Measurements from ENCODE around the gene SRSF9. TPM values are rescaled to one million over a fixed set of nuclear protein-coding genes. Genes with fewer than 3 reads are reported as not detected.

Gene SRSF9
- total and polyA plus RNA-seq, 2 donors (not counting 1 experiment from before 2014, with no cell fraction given) = 96.3 to 157 TPM

DNA sequence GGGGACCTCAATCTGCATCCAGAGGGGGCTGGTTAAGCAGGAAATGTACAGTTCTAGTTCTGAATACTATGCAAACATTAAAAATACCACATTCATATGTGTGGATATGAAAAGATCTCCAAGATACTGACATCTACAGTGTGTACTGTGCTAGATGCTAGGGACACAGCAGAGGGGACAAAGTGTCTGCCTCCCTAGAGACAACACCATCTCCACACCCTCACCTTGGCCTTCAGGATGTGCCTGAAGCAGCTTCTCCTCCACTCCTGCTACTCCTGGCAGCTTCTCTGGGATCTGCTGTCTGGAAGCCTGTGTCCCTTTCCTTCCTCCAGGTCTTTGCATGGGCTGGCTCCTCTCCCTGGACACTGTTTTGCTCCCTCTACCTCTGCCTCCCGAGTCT lies 10.7 kb upstream of the SRSF9 start:
- ChIA-PET CTCF (interaction anchor here (1.2 kb wide), 1 partner anchor 11 kb away, joined by 3 read pairs; no protein-coding TSS in a partner anchor), POLR2A (no interaction called here)
- ATAC-seq (ENCODE audit: low read depth) (no peak), DNase-seq (no peak)
- Histone ChIP-seq H3K4me3 (ENCODE audit: control extremely low read depth in 1 of 5, extremely low read depth in 1 of 5, insufficient read depth in 1 of 5, low read depth in 2 of 5, low read length in 4 of 5) (no peak overlapping the region), H3K9ac (ENCODE audit: low read length) (no peak overlapping the region), H3K27ac (ENCODE audit: low read length in 2 of 2) (no peak overlapping the region), H4K20me1 (ENCODE audit: control insufficient read depth, insufficient read depth, low read length, poor library complexity, severe bottlenecking) (no peaks in the 10 kb centered on the region), H3K79me2 (ENCODE audit: control insufficient read depth, insufficient read depth, low read length) (peaks cover 3% of the 10 kb centered on the region), H3K36me3 (replicated peaks in 1 of 2; ENCODE audit: control extremely low read depth in 1 of 2, control insufficient read depth in 1 of 2, extremely low read depth in 1 of 2, insufficient read depth in 2 of 2, low read length in 1 of 2) (no peaks in the 10 kb centered on the region), H3K27me3 (replicated peaks in 1 of 4; ENCODE audit: control extremely low read depth in 1 of 4, control insufficient read depth in 3 of 4, insufficient read depth in 4 of 4, low read length in 3 of 4) (no peaks in the 10 kb centered on the region), H2AFZ (ENCODE audit: insufficient read depth, low read depth, low read length, poor library complexity, severe bottlenecking) (no peak overlapping the region), H3K4me2 (replicated peaks; ENCODE audit: low read depth, low read length, poor library complexity, severe bottlenecking) (no peak overlapping the region), H3K4me1 (ENCODE audit: control insufficient read depth in 2 of 2, insufficient read depth in 2 of 2, low read length in 2 of 2) (no peaks in the 10 kb centered on the region), H3K9me3 (ENCODE audit: control extremely low read depth in 1 of 3, control insufficient read depth in 2 of 3, insufficient read depth in 1 of 3, low read length in 2 of 3) (no peaks in the 10 kb centered on the region)
- Mint-ChIP-seq H3K27me3 (no peaks in the 10 kb centered on the region), H3K27ac (no peak overlapping the region), H3K4me1 (no peaks in the 10 kb centered on the region), H3K9me3 (ENCODE audit: insufficient read depth) (no peaks in the 10 kb centered on the region), H3K4me3 (no peak overlapping the region)
- intact Hi-C loops (cut with micrococcal nuclease) = no loop called here
- TF ChIP-seq EZH2 (IDR thresholded peaks at IDR 0.05; ENCODE audit: borderline replicate concordance, insufficient read depth, low read depth, low read length, poor library complexity, severe bottlenecking) = no peak
- 78% methylated on average over 1 of the region's 1 CpG for WGBS (ENCODE audit: insufficient coverage)

DNA sequence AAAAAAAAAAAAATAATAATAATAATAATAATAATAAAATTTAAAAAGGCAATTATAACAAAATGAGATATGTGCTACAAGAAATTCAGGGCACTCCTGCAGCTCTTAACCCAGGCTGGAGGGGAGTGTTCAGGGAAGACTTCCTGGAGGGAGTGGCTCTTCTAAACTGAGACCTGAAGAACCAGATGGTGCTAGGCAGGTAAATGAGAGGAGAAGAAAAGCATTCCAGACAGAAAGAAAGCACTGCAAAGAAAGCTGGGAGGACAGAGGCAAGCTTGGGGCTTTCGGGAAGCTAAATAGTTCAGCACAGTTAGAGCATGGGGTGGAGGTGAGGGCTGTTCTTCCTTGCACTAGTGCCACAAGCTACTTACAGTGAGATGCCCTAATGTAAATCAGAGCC lies 9.9 kb upstream of the SRSF9 start:
- no peaks in the 10 kb centered on the region for H3K27me3 ChIP-seq (replicated peaks in 1 of 4; ENCODE audit: control extremely low read depth in 1 of 4, control insufficient read depth in 3 of 4, insufficient read depth in 4 of 4, low read length in 3 of 4)
- no peak for DNase-seq
- H3K27ac Mint-ChIP-seq = no peak overlapping the region
- POLR2A ChIA-PET = interaction anchor here (0.6 kb wide), 1 partner anchor 9 kb away, joined by 7 read pairs; no protein-coding TSS in a partner anchor
- CTCF ChIA-PET = interaction anchor here (1.2 kb wide), 1 partner anchor 11 kb away, joined by 3 read pairs; no protein-coding TSS in a partner anchor
- H3K9ac ChIP-seq (ENCODE audit: low read length) = no peak overlapping the region
- no peak overlapping the region for H3K27ac ChIP-seq (ENCODE audit: low read length in 2 of 2)
- no peak overlapping the region for H3K4me3 ChIP-seq (ENCODE audit: control extremely low read depth in 1 of 5, extremely low read depth in 1 of 5, insufficient read depth in 1 of 5, low read depth in 2 of 5, low read length in 4 of 5)
- no peaks in the 10 kb centered on the region for H3K4me1 Mint-ChIP-seq
- 100% methylated on average over 1 of the region's 1 CpG for WGBS (ENCODE audit: insufficient coverage)
- H3K27me3 Mint-ChIP-seq = no peaks in the 10 kb centered on the region
- no peaks in the 10 kb centered on the region for H3K9me3 ChIP-seq (ENCODE audit: control extremely low read depth in 1 of 3, control insufficient read depth in 2 of 3, insufficient read depth in 1 of 3, low read length in 2 of 3)
- H3K9me3 Mint-ChIP-seq (ENCODE audit: insufficient read depth) = no peaks in the 10 kb centered on the region
- H3K4me1 ChIP-seq (ENCODE audit: control insufficient read depth in 2 of 2, insufficient read depth in 2 of 2, low read length in 2 of 2) = no peaks in the 10 kb centered on the region
- TF ChIP-seq EZH2 (IDR thresholded peaks at IDR 0.05; ENCODE audit: borderline replicate concordance, insufficient read depth, low read depth, low read length, poor library complexity, severe bottlenecking) = no peak
- TF ChIP-seq, protein P1, sequence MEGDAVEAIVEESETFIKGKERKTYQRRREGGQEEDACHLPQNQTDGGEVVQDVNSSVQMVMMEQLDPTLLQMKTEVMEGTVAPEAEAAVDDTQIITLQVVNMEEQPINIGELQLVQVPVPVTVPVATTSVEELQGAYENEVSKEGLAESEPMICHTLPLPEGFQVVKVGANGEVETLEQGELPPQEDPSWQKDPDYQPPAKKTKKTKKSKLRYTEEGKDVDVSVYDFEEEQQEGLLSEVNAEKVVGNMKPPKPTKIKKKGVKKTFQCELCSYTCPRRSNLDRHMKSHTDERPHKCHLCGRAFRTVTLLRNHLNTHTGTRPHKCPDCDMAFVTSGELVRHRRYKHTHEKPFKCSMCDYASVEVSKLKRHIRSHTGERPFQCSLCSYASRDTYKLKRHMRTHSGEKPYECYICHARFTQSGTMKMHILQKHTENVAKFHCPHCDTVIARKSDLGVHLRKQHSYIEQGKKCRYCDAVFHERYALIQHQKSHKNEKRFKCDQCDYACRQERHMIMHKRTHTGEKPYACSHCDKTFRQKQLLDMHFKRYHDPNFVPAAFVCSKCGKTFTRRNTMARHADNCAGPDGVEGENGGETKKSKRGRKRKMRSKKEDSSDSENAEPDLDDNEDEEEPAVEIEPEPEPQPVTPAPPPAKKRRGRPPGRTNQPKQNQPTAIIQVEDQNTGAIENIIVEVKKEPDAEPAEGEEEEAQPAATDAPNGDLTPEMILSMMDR (IDR thresholded peaks at IDR 0.05) = no peak
- no peaks in the 10 kb centered on the region for H3K36me3 ChIP-seq (replicated peaks in 1 of 2; ENCODE audit: control extremely low read depth in 1 of 2, control insufficient read depth in 1 of 2, extremely low read depth in 1 of 2, insufficient read depth in 2 of 2, low read length in 1 of 2)
- intact Hi-C loops (cut with micrococcal nuclease) = no loop called here
- no peak overlapping the region for H3K4me2 ChIP-seq (replicated peaks; ENCODE audit: low read depth, low read length, poor library complexity, severe bottlenecking)
- H3K79me2 ChIP-seq (ENCODE audit: control insufficient read depth, insufficient read depth, low read length) = peaks cover 3% of the 10 kb centered on the region
- H2AFZ ChIP-seq (ENCODE audit: insufficient read depth, low read depth, low read length, poor library complexity, severe bottlenecking) = no peak overlapping the region
- no peak for ATAC-seq (ENCODE audit: low read depth)
- H4K20me1 ChIP-seq (ENCODE audit: control insufficient read depth, insufficient read depth, low read length, poor library complexity, severe bottlenecking) = no peaks in the 10 kb centered on the region
- no peak overlapping the region for H3K4me3 Mint-ChIP-seq
